Mucosa of rectum (tissue), 2 donors: Measurements from ENCODE around the gene ZFAND3.

Experiments used
- H3K27ac ChIP-seq, 2 donors: one replicate each; pipeline ENCODE4 v1.7.0; 2013; ENCODE audit warnings: inconsistent platforms in 2 of 2, low read depth in 2 of 2, low read length in 2 of 2
- H3K27me3 ChIP-seq, 2 donors: one replicate each; pipeline ENCODE4 v1.7.0; 2013; ENCODE audit warnings: low read length in 2 of 2; ENCODE audit not compliant: control insufficient read depth in 2 of 2, insufficient read depth in 2 of 2
- H3K36me3 ChIP-seq, 2 donors: one replicate each; pipeline ENCODE4 v1.7.0; 2013; ENCODE audit warnings: low read length in 2 of 2; ENCODE audit not compliant: control insufficient read depth in 2 of 2, insufficient read depth in 2 of 2
- H3K4me1 ChIP-seq, 2 donors: one replicate each; pipeline ENCODE4 v1.7.0; 2013; ENCODE audit warnings: low read length in 2 of 2, mild to moderate bottlenecking in 1 of 2; ENCODE audit not compliant: control insufficient read depth in 2 of 2, insufficient read depth in 2 of 2
- H3K4me3 ChIP-seq, 2 donors: one replicate each; pipeline ENCODE4 v1.7.0; 2013; ENCODE audit warnings: low read length in 2 of 2
- H3K9ac ChIP-seq, 2 donors: one replicate each; pipeline ENCODE4 v1.7.0; 2013; ENCODE audit warnings: low read length in 2 of 2, low read depth in 1 of 2, mild to moderate bottlenecking in 1 of 2
- H3K9me3 ChIP-seq, 2 donors: one replicate each; pipeline ENCODE4 v1.7.0; 2013; ENCODE audit warnings: low read length in 2 of 2; ENCODE audit not compliant: control insufficient read depth in 2 of 2
- donor health status: healthy.
- donor health status: Normal muscosa, but diverticular disease.

Gene ZFAND3

GRCh38 chr6:37979392-37980221, 160.1 kb downstream of the ZFAND3 start:
- no peak overlapping the region for H3K27ac ChIP-seq
- no peaks in the 10 kb centered on the region for H3K9me3 ChIP-seq

GRCh38 chr6:37980222-37980595, 160.7 kb downstream of the ZFAND3 start:
- H3K27me3 ChIP-seq: no peaks in the 10 kb centered on the region
- H3K27ac ChIP-seq: no peak overlapping the region

More at GRCh38 chr6:37979392-37980221, 160.1 kb downstream of the ZFAND3 start:
- Histone ChIP-seq H3K4me3 (no peak overlapping the region), H3K4me1 (peaks cover 0 to 4% of the 10 kb centered on the region in 2 donors), H3K36me3 (no peaks in the 10 kb centered on the region), H3K27me3 (no peaks in the 10 kb centered on the region), H3K9ac (no peak overlapping the region)

GRCh38 chr6:37981626-37982025, 162.1 kb downstream of the ZFAND3 start:
- Histone ChIP-seq H3K27ac (no peak overlapping the region), H3K9me3 (no peaks in the 10 kb centered on the region), H3K4me1 (peaks cover 0 to 4% of the 10 kb centered on the region in 2 donors), H3K36me3 (no peaks in the 10 kb centered on the region), H3K4me3 (no peak overlapping the region), H3K9ac (no peak overlapping the region), H3K27me3 (no peaks in the 10 kb centered on the region)

More at GRCh38 chr6:37980222-37980595, 160.7 kb downstream of the ZFAND3 start:
- Histone ChIP-seq H3K36me3 (no peaks in the 10 kb centered on the region), H3K9me3 (no peaks in the 10 kb centered on the region), H3K4me3 (no peak overlapping the region), H3K4me1 (peaks cover 0 to 4% of the 10 kb centered on the region in 2 donors), H3K9ac (no peak overlapping the region)

- H3K27me3 ChIP-seq: no peaks in the 10 kb centered on the region
- no peak overlapping the region for H3K9ac ChIP-seq
- no peak overlapping the region for H3K4me3 ChIP-seq
- peaks cover 0 to 4% of the 10 kb centered on the region in 2 donors for H3K4me1 ChIP-seq
- H3K9me3 ChIP-seq: no peaks in the 10 kb centered on the region
- no peaks in the 10 kb centered on the region for H3K36me3 ChIP-seq
- H3K27ac ChIP-seq: no peak overlapping the region
Measured at GRCh38 chr6:37982317-37982716, 162.8 kb downstream of the ZFAND3 start.

- no peak overlapping the region for H3K4me3 ChIP-seq
- H3K27me3 ChIP-seq: no peaks in the 10 kb centered on the region
- peaks cover 3 to 4% of the 10 kb centered on the region in 2 donors for H3K4me1 ChIP-seq
- H3K27ac ChIP-seq: no peak overlapping the region
- no peaks in the 10 kb centered on the region for H3K9me3 ChIP-seq
- H3K36me3 ChIP-seq: no peaks in the 10 kb centered on the region
- no peak overlapping the region for H3K9ac ChIP-seq
Measured at GRCh38 chr6:37983720-37984501, 164.4 kb downstream of the ZFAND3 start.

- Histone ChIP-seq H3K9ac (no peak overlapping the region), H3K27me3 (no peaks in the 10 kb centered on the region), H3K4me3 (no peak overlapping the region), H3K27ac (no peak overlapping the region), H3K4me1 (peaks cover 3 to 4% of the 10 kb centered on the region in 2 donors), H3K36me3 (no peaks in the 10 kb centered on the region), H3K9me3 (no peaks in the 10 kb centered on the region)
Measured at GRCh38 chr6:37984578-37984977, 165.1 kb downstream of the ZFAND3 start.

GRCh38 chr6:37985355-37985754, 165.8 kb downstream of the ZFAND3 start:
- Histone ChIP-seq H3K4me3 (no peak overlapping the region), H3K9me3 (no peaks in the 10 kb centered on the region), H3K27ac (no peak overlapping the region), H3K4me1 (peaks cover 2 to 3% of the 10 kb centered on the region in 2 donors), H3K27me3 (no peaks in the 10 kb centered on the region), H3K9ac (no peak overlapping the region), H3K36me3 (no peaks in the 10 kb centered on the region)

- no peaks in the 10 kb centered on the region for H3K36me3 ChIP-seq
- H3K9me3 ChIP-seq: no peaks in the 10 kb centered on the region
- H3K4me1 ChIP-seq: peaks cover 0 to 3% of the 10 kb centered on the region in 2 donors
- no peak overlapping the region for H3K4me3 ChIP-seq
- H3K27me3 ChIP-seq: no peaks in the 10 kb centered on the region
- H3K9ac ChIP-seq: no peak overlapping the region
- no peak overlapping the region for H3K27ac ChIP-seq
Measured at GRCh38 chr6:37987018-37987417, 167.5 kb downstream of the ZFAND3 start.

- no peaks in the 10 kb centered on the region for H3K27me3 ChIP-seq
- no peaks in the 10 kb centered on the region for H3K36me3 ChIP-seq
- peaks cover 0 to 3% of the 10 kb centered on the region in 2 donors for H3K4me1 ChIP-seq
- H3K9me3 ChIP-seq: no peaks in the 10 kb centered on the region
- H3K4me3 ChIP-seq: no peak overlapping the region
- no peak overlapping the region for H3K27ac ChIP-seq
- H3K9ac ChIP-seq: no peak overlapping the region
Measured at GRCh38 chr6:37987559-37987958, 168.0 kb downstream of the ZFAND3 start.

GRCh38 chr6:37988127-37988526, 168.6 kb downstream of the ZFAND3 start:
- Histone ChIP-seq H3K4me1 (peaks cover 0 to 3% of the 10 kb centered on the region in 2 donors), H3K9ac (no peak overlapping the region), H3K27ac (no peak overlapping the region)

More at GRCh38 chr6:37988127-37988526, 168.6 kb downstream of the ZFAND3 start:
- Histone ChIP-seq H3K27me3 (no peaks in the 10 kb centered on the region), H3K4me3 (no peak overlapping the region), H3K36me3 (no peaks in the 10 kb centered on the region), H3K9me3 (no peaks in the 10 kb centered on the region)
